Measurements from ENCODE around the gene RMC1.

Gene RMC1

GRCh38 chr18:23494992-23495391, 8.3 kb upstream of the RMC1 start:
- WGBS (ENCODE audit: extremely low coverage, insufficient coverage, insufficient read length), result no CpG with 5 or more reads among the region's 1 CpG
- H3K79me1 ChIP-seq (ENCODE audit: low read length), result no peaks in the 10 kb centered on the region
- no peak overlapping the region for H2AFZ ChIP-seq (ENCODE audit: insufficient read depth, low read length, poor library complexity)
- H3K27me3 ChIP-seq (ENCODE audit: insufficient read depth, low read length), result no peaks in the 10 kb centered on the region
- no peaks in the 10 kb centered on the region for H3K9me3 ChIP-seq (ENCODE audit: insufficient read depth, low read depth, low read length)
- H2BK12ac ChIP-seq (ENCODE audit: low read length), result no peak overlapping the region
- no peak overlapping the region for H3K4ac ChIP-seq (ENCODE audit: low read depth, low read length)
- no peak overlapping the region for H3K18ac ChIP-seq (ENCODE audit: low read length)
- no peaks in the 10 kb centered on the region for H3K36me3 ChIP-seq (ENCODE audit: control insufficient read depth in 1 of 2, insufficient read depth in 2 of 2, low read length in 2 of 2)
- H3K4me1 ChIP-seq (ENCODE audit: control insufficient read depth in 1 of 2, insufficient read depth in 2 of 2, low read length in 2 of 2), result no peaks in the 10 kb centered on the region
- no peak overlapping the region for H4K12ac ChIP-seq (ENCODE audit: low read depth, low read length)
- no peak overlapping the region for H2BK5ac ChIP-seq (ENCODE audit: low read depth, low read length, poor library complexity)
- DNase-seq, result no peak
- H4K91ac ChIP-seq (ENCODE audit: low read depth, low read length), result no peak overlapping the region
- no peak overlapping the region for H2BK120ac ChIP-seq (ENCODE audit: insufficient read depth, low read length, poor library complexity)
- H3K79me2 ChIP-seq (ENCODE audit: control insufficient read depth, insufficient read depth, low read length, poor library complexity), result no peaks in the 10 kb centered on the region
- H3K23ac ChIP-seq (ENCODE audit: low read length), result no peak overlapping the region
- no peak overlapping the region for H2AK5ac ChIP-seq (ENCODE audit: low read length)
- no peak overlapping the region for H3K9ac ChIP-seq (ENCODE audit: low read length)
- H3K4me2 ChIP-seq (ENCODE audit: low read length), result no peak overlapping the region
- H3K14ac ChIP-seq (ENCODE audit: low read length), result no peak overlapping the region
- no peak overlapping the region for H3K4me3 ChIP-seq (ENCODE audit: low read depth, low read length)
- H4K8ac ChIP-seq (ENCODE audit: low read depth, low read length), result no peak overlapping the region
- H3K27ac ChIP-seq (ENCODE audit: low read depth, low read length), result no peak overlapping the region

GRCh38 chr18:23495723-23496440, 7.4 kb upstream of the RMC1 start:
- H3K27ac ChIP-seq (ENCODE audit: low read depth, low read length), result no peak overlapping the region
- H3K4me1 ChIP-seq (ENCODE audit: control insufficient read depth in 1 of 2, insufficient read depth in 2 of 2, low read length in 2 of 2), result no peaks in the 10 kb centered on the region
- H3K4me3 ChIP-seq (ENCODE audit: low read depth, low read length), result no peak overlapping the region
- H3K27me3 ChIP-seq (ENCODE audit: insufficient read depth, low read length), result no peaks in the 10 kb centered on the region
- no peak for DNase-seq
- H2BK5ac ChIP-seq (ENCODE audit: low read depth, low read length, poor library complexity), result no peak overlapping the region
- WGBS (ENCODE audit: extremely low coverage, insufficient coverage, insufficient read length), result no CpG with 5 or more reads among the region's 12 CpGs
- H3K4ac ChIP-seq (ENCODE audit: low read depth, low read length), result no peak overlapping the region
- H3K23ac ChIP-seq (ENCODE audit: low read length), result no peak overlapping the region
- H2BK12ac ChIP-seq (ENCODE audit: low read length), result no peak overlapping the region
- H3K79me1 ChIP-seq (ENCODE audit: low read length), result no peaks in the 10 kb centered on the region
- H3K14ac ChIP-seq (ENCODE audit: low read length), result no peak overlapping the region
- no peak overlapping the region for H4K8ac ChIP-seq (ENCODE audit: low read depth, low read length)
- peak overlapping the region; percentile 69 for H3K9ac ChIP-seq (ENCODE audit: low read length)
- H3K79me2 ChIP-seq (ENCODE audit: control insufficient read depth, insufficient read depth, low read length, poor library complexity), result no peaks in the 10 kb centered on the region
- no peak overlapping the region for H4K12ac ChIP-seq (ENCODE audit: low read depth, low read length)
- no peaks in the 10 kb centered on the region for H3K36me3 ChIP-seq (ENCODE audit: control insufficient read depth in 1 of 2, insufficient read depth in 2 of 2, low read length in 2 of 2)
- H2AK5ac ChIP-seq (ENCODE audit: low read length), result no peak overlapping the region
- no peak overlapping the region for H3K4me2 ChIP-seq (ENCODE audit: low read length)
- no peak overlapping the region for H2BK120ac ChIP-seq (ENCODE audit: insufficient read depth, low read length, poor library complexity)
- H4K91ac ChIP-seq (ENCODE audit: low read depth, low read length), result no peak overlapping the region
- no peak overlapping the region for H3K18ac ChIP-seq (ENCODE audit: low read length)
- H3K9me3 ChIP-seq (ENCODE audit: insufficient read depth, low read depth, low read length), result no peaks in the 10 kb centered on the region
- H2AFZ ChIP-seq (ENCODE audit: insufficient read depth, low read length, poor library complexity), result no peak overlapping the region

- DNase-seq, result no peak
- Histone ChIP-seq H3K4me1 (ENCODE audit: control insufficient read depth in 1 of 2, insufficient read depth in 2 of 2, low read length in 2 of 2) (no peaks in the 10 kb centered on the region), H3K4ac (ENCODE audit: low read depth, low read length) (no peak overlapping the region), H3K27me3 (ENCODE audit: insufficient read depth, low read length) (no peaks in the 10 kb centered on the region), H4K12ac (ENCODE audit: low read depth, low read length) (no peak overlapping the region), H3K14ac (ENCODE audit: low read length) (no peak overlapping the region), H3K4me3 (ENCODE audit: low read depth, low read length) (no peak overlapping the region), H3K23ac (ENCODE audit: low read length) (no peak overlapping the region), H3K27ac (ENCODE audit: low read depth, low read length) (no peak overlapping the region), H3K36me3 (ENCODE audit: control insufficient read depth in 1 of 2, insufficient read depth in 2 of 2, low read length in 2 of 2) (no peaks in the 10 kb centered on the region), H2BK5ac (ENCODE audit: low read depth, low read length, poor library complexity) (no peak overlapping the region), H3K4me2 (ENCODE audit: low read length) (no peak overlapping the region), H2AFZ (ENCODE audit: insufficient read depth, low read length, poor library complexity) (no peak overlapping the region), H3K9me3 (ENCODE audit: insufficient read depth, low read depth, low read length) (no peaks in the 10 kb centered on the region), H3K18ac (ENCODE audit: low read length) (no peak overlapping the region), H2AK5ac (ENCODE audit: low read length) (no peak overlapping the region), H3K9ac (ENCODE audit: low read length) (no peak overlapping the region), H4K8ac (ENCODE audit: low read depth, low read length) (no peak overlapping the region), H3K79me2 (ENCODE audit: control insufficient read depth, insufficient read depth, low read length, poor library complexity) (peaks cover 2% of the 10 kb centered on the region), H2BK12ac (ENCODE audit: low read length) (no peak overlapping the region), H3K79me1 (ENCODE audit: low read length) (peaks cover 3% of the 10 kb centered on the region), H4K91ac (ENCODE audit: low read depth, low read length) (no peak overlapping the region), H2BK120ac (ENCODE audit: insufficient read depth, low read length, poor library complexity) (no peak overlapping the region)
- WGBS (ENCODE audit: extremely low coverage, insufficient coverage, insufficient read length), result no CpG with 5 or more reads among the region's 2 CpGs
Observed at GRCh38 chr18:23498117-23498516, 5.2 kb upstream of the RMC1 start.

- Histone ChIP-seq H4K12ac (ENCODE audit: low read depth, low read length) (no peak overlapping the region), H3K9me3 (ENCODE audit: insufficient read depth, low read depth, low read length) (no peaks in the 10 kb centered on the region), H2AFZ (ENCODE audit: insufficient read depth, low read length, poor library complexity) (no peak overlapping the region), H3K4me2 (ENCODE audit: low read length) (no peak overlapping the region), H4K8ac (ENCODE audit: low read depth, low read length) (no peak overlapping the region), H3K79me2 (ENCODE audit: control insufficient read depth, insufficient read depth, low read length, poor library complexity) (peaks cover 6% of the 10 kb centered on the region), H2BK12ac (ENCODE audit: low read length) (no peak overlapping the region), H3K79me1 (ENCODE audit: low read length) (peaks cover 8% of the 10 kb centered on the region), H3K14ac (ENCODE audit: low read length) (no peak overlapping the region), H3K4me3 (ENCODE audit: low read depth, low read length) (no peak overlapping the region), H3K9ac (ENCODE audit: low read length) (no peak overlapping the region), H3K27ac (ENCODE audit: low read depth, low read length) (no peak overlapping the region), H2AK5ac (ENCODE audit: low read length) (no peak overlapping the region), H2BK5ac (ENCODE audit: low read depth, low read length, poor library complexity) (no peak overlapping the region), H3K4ac (ENCODE audit: low read depth, low read length) (no peak overlapping the region), H3K18ac (ENCODE audit: low read length) (no peak overlapping the region), H3K27me3 (ENCODE audit: insufficient read depth, low read length) (no peaks in the 10 kb centered on the region), H3K23ac (ENCODE audit: low read length) (no peak overlapping the region), H4K91ac (ENCODE audit: low read depth, low read length) (no peak overlapping the region), H3K4me1 (ENCODE audit: control insufficient read depth in 1 of 2, insufficient read depth in 2 of 2, low read length in 2 of 2) (no peaks in the 10 kb centered on the region), H3K36me3 (ENCODE audit: control insufficient read depth in 1 of 2, insufficient read depth in 2 of 2, low read length in 2 of 2) (no peaks in the 10 kb centered on the region), H2BK120ac (ENCODE audit: insufficient read depth, low read length, poor library complexity) (no peak overlapping the region)
- DNase-seq, result peak; percentile 76 to 89
- no CpG with 5 or more reads among the region's 5 CpGs for WGBS (ENCODE audit: extremely low coverage, insufficient coverage, insufficient read length)
Observed at GRCh38 chr18:23498877-23499276, 4.4 kb upstream of the RMC1 start.
